Stomach (tissue), 9 donors: ENCODE data around the gene FOSL2. TPM values are rescaled to one million over a fixed set of nuclear protein-coding genes. Genes with fewer than 3 reads are reported as not detected.
A peak's percentile ranks its signal among the peaks of the same experiment; 100 is the strongest.

Experiments used
- DNase-seq, 2 donors: peaks; one replicate each; pipeline versions ENCODE4 v3.0.0 to v3.0.0-alpha.2; 2013 to 2019
- H3K27ac ChIP-seq, 5 donors: fragments of 200-600 bp in 4 of 5; sonication (generic) in 4 of 5; one replicate each; pipeline ENCODE4 v1.5.1; 2013 to 2019; ENCODE audit warnings: mild to moderate bottlenecking in 1 of 5, moderate library complexity in 1 of 5
- H3K27me3 ChIP-seq, 3 donors: fragments of 200-600 bp; sonication (generic); one replicate each; pipeline ENCODE4 v1.5.1; 2017 to 2019; ENCODE audit warnings: mixed run types in 1 of 3
- H3K36me3 ChIP-seq, 4 donors: fragments of 200-600 bp; sonication (generic); 1 replicate in 3 of 4; 2 replicates in 1 of 4; pipeline ENCODE4 v1.5.1; 2016 to 2019
- H3K4me1 ChIP-seq, 4 donors: fragments of 200-600 bp; sonication (generic); one replicate each; pipeline ENCODE4 v1.5.1; 2016 to 2019
- H3K4me3 ChIP-seq, 4 donors: fragments of 200-600 bp; sonication (generic) in 3 of 4; one replicate each; pipeline ENCODE4 v1.5.1; 2016 to 2019; ENCODE audit warnings: mild to moderate bottlenecking in 1 of 4
- H3K9me3 ChIP-seq, 4 donors: fragments of 200-600 bp; sonication (generic); one replicate each; pipeline ENCODE4 v1.5.1; 2016 to 2019
- EP300 ChIP-seq: sonication (generic); formaldehyde crosslinking; IDR thresholded peaks from one replicate; pipeline ENCODE4 v1.6.1; 2017; ENCODE audit warnings: antibody characterized with exemption
- POLR2A ChIP-seq, 4 donors: fragments of 450-650 bp; IDR thresholded peaks; one replicate each; pipeline ENCODE4 v1.6.1; 2016; ENCODE audit warnings: antibody characterized with exemption in 4 of 4, control low read depth in 2 of 4, mild to moderate bottlenecking in 1 of 4, moderate library complexity in 1 of 4
- POLR2AphosphoS5 ChIP-seq, 3 donors: sonication (generic); formaldehyde crosslinking; IDR thresholded peaks; one replicate each; pipeline ENCODE4 v1.6.1; 2016; ENCODE audit warnings: antibody characterized with exemption in 3 of 3
- WGBS, 5 donors: extraction: QIAGEN DNeasy Blood & Tissue Kit in 3 of 5; methylation state at CpG; one replicate each; pipeline versions ENCODE4 v1.1.5 to v1.1.7; 2013 to 2018; 5-methylcytosine and 5-hydroxymethylcytosine counted together
- intact Hi-C: fragments of 100-400 bp; cut with DNase I; formaldehyde crosslinking; loops from one replicate; pipeline ENCODE4 v1.15.1; 2023; ENCODE audit warnings: low total_unique reads
- polyA plus RNA-seq, 3 donors: library from polyadenylated mRNA; stranded (reverse); fragments of 200-250 nt; gene quantifications; one replicate each; pipeline ENCODE4 v1.2.3, GENCODE V29; 2013
- total RNA-seq, 5 donors: library from RNA; depleted of rRNA; stranded (reverse); fragments of >200 nt; gene quantifications; one replicate each; pipeline versions ENCODE4 v1.1.0 to v1.2.3, GENCODE V29; 2014 to 2016
- TF ChIP-seq, protein P1 (sequence below), 7 experiments: fragments of 450-650 bp in 4 of 7; fragments of 200-600 bp in 3 of 7; sonication (generic) in 3 of 7; IDR thresholded peaks; one replicate each; pipeline ENCODE4 v1.5.1; 2016 to 2019; ENCODE audit warnings: antibody characterized with exemption in 7 of 7, control low read depth in 2 of 7, mild to moderate bottlenecking in 1 of 7
- donor health status: healthy with polysubstance abuse.
- donor health status: Bipolar disorder and iron deficiency.
- donor health status: healthy.

FOSL2 gene
- total and polyA plus RNA-seq, 8 donors = 24.4 to 227 (median 71.2) TPM

DNA sequence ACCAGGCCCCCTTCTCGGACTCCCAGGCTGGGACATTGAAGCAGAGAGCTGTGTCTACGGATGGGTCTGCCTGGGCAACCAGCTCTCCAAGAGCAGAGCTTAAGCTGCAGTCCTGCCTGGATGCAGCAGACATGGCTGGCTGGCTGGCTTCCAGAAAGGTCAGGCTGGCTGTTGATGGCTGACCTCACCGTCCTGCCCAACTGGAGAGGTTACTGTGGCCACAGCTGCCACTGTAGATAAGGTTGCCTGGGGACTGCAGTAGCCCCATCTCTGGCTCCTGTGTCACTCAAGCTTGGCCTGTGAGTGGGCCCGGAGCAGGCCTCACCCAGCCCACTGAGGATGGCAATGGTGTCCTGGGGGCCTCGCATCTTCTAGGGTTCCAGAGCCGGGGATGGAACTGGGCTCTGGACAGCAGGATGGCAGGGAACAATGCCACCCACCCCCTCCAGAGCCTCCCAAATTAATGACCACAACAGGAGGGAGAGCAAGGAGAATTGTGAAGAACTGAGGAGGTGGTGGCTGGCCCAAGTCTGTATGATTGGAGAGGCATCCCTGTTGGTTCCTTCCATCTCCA is 37.0 kb upstream of the FOSL2 start:
- WGBS, 5 donors = 61 to 69% (median 67%) methylated on average over 6 of the region's 6 CpGs
- peak; percentile 82 to 92 for DNase-seq
- intact Hi-C loops = no loop called here

DNA sequence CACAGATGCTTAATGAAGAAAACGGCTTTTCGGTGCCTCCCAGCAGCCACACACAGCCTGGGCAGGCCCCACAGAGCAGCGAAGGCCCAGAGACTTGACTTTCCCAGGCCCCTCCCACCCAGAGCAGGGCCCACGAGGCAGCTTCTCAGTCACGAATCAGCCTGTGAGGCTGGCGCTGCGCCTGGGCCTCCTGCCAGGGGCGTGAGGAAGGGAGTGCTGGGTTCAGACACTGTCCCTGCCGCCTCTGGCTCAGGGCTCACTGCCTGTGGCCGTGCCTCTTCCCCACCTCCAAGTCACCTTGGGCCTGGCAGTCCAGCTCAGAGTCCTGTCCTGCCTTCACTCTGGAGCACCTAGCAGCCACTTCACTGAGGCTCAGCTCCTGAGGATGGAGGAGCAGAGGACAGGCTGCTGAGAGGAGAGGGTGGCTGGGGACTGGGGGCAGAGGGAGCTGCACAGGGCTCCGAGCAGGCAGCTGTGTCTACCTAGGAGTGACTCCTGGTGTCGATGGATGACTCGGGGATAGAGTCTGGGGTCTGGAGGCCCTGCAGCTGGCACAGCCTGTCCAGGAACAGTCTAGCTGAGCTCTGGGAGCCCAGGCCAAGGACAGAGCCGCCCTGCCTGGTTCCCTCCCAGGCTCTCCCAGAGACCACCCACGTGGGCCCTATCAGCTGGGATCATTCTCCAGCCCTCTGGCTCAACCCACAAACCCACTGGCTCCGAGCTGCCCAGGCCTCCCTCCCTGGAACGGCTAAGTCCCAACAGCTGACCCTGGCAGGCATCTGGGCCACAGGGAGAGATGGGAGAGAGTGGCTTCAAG is 36.4 kb upstream of the FOSL2 start:
- DNase-seq = peak; percentile 94 to 95

More for the DNA sequence above, 37.0 kb upstream of the FOSL2 start:
- H3K4me3 ChIP-seq = no peak overlapping the region
- no peaks in the 10 kb centered on the region for H3K27me3 ChIP-seq
- peak overlapping the region; percentile 69 to 87 (median 82) for H3K27ac ChIP-seq
- no peaks in the 10 kb centered on the region for H3K9me3 ChIP-seq
- H3K36me3 ChIP-seq = no peaks in the 10 kb centered on the region
- H3K4me1 ChIP-seq = peaks cover 37 to 47% (median 42%) of the 10 kb centered on the region in 4 donors
- TF ChIP-seq, protein P1, sequence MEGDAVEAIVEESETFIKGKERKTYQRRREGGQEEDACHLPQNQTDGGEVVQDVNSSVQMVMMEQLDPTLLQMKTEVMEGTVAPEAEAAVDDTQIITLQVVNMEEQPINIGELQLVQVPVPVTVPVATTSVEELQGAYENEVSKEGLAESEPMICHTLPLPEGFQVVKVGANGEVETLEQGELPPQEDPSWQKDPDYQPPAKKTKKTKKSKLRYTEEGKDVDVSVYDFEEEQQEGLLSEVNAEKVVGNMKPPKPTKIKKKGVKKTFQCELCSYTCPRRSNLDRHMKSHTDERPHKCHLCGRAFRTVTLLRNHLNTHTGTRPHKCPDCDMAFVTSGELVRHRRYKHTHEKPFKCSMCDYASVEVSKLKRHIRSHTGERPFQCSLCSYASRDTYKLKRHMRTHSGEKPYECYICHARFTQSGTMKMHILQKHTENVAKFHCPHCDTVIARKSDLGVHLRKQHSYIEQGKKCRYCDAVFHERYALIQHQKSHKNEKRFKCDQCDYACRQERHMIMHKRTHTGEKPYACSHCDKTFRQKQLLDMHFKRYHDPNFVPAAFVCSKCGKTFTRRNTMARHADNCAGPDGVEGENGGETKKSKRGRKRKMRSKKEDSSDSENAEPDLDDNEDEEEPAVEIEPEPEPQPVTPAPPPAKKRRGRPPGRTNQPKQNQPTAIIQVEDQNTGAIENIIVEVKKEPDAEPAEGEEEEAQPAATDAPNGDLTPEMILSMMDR (IDR thresholded peaks at IDR 0.05) = no peak
- TF ChIP-seq POLR2AphosphoS5 (IDR thresholded peaks at IDR 0.05) = peak in 1 of 3 donors; percentile 17

DNA sequence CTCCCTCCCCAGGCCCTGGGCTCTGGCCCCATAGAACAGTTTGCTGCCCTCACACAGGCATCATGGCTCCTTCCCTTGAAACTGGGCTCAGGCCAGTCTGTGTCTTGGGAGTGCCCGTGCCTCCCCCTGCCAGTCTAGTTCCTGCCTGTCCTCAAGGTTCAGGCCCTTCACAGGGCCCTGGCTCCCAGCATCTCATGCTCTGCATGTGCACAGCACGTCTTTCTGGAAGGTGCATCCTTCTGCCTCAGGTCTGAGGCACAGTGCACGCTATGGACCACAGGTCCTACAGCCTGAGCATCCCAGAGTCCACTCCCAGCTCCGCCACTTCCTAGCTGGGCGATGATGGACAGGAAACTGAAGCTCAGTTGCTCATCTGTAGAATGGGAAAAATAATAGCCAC is 35.6 kb upstream of the FOSL2 start:
- TF ChIP-seq POLR2AphosphoS5 (IDR thresholded peaks at IDR 0.05) = no peak
- no peak for TF ChIP-seq POLR2A (IDR thresholded peaks at IDR 0.05)
- TF ChIP-seq, protein P1 (IDR thresholded peaks at IDR 0.05) = no peak
- no peak for TF ChIP-seq EP300
- no peaks in the 10 kb centered on the region for H3K36me3 ChIP-seq
- H3K9me3 ChIP-seq = no peaks in the 10 kb centered on the region
- no peaks in the 10 kb centered on the region for H3K27me3 ChIP-seq
- intact Hi-C loops = no loop called here
- no peak for DNase-seq
- peak overlapping the region; percentile 33 to 87 (median 82) for H3K27ac ChIP-seq
- H3K4me3 ChIP-seq = no peak overlapping the region
- peaks cover 34 to 60% (median 48%) of the 10 kb centered on the region in 4 donors for H3K4me1 ChIP-seq
- 84 to 97% (median 93%) methylated on average over 5 of the region's 5 CpGs for WGBS, 5 donors

More for the DNA sequence above, 36.4 kb upstream of the FOSL2 start:
- TF ChIP-seq POLR2AphosphoS5 (IDR thresholded peaks at IDR 0.05) = peak; percentile 70 to 90 (median 78)
- TF ChIP-seq, protein P1 (IDR thresholded peaks at IDR 0.05) = no peak
- H3K27ac ChIP-seq = peak overlapping the region; percentile 69 to 87 (median 82)
- intact Hi-C loops = no loop called here
- no peaks in the 10 kb centered on the region for H3K27me3 ChIP-seq
- no peaks in the 10 kb centered on the region for H3K9me3 ChIP-seq
- H3K4me3 ChIP-seq = no peak overlapping the region
- no peaks in the 10 kb centered on the region for H3K36me3 ChIP-seq
- peaks cover 37 to 54% (median 47%) of the 10 kb centered on the region in 4 donors for H3K4me1 ChIP-seq
- WGBS, 5 donors = 20 to 41% (median 28%) methylated on average over 10 to 17 of the region's 17 CpGs

DNA sequence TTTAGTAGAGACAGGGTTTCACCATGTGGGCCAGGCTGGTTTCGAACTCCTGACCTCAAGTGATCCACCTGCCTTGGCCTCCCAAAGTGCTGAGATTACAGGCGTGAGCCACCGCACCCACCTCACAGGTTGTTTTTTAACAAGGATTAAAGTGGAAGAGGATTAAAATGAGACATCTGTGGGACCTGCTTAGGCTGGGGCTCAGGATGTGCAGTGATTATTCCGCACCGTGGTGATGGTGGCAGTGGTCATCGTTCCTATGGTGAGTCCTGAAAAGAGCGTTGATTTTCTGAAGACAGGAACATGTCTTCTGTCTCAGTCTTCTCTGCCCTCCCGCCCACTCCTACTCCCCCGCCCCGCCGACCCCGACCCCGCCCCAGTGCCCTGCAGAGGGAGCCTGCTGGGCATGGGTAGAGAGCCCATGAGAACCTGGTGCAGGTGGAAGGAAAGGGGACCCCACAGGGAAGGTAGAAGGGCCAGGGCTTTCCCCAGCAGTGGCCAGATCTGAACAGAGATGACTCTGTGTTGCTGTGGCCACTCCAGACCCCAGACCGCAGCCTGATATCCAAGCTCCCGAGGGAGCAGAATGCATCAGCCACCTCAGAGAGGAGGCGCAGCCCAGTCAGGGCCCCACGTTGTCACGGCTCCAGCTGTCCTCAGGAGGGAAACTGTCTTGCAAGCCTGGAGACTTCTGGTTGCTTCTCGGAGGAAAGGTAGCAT is 34.5 kb upstream of the FOSL2 start:
- Histone ChIP-seq H3K27ac (peak overlapping the region in 3 of 5 donors; percentile 73 to 81 (median 77)), H3K36me3 (no peaks in the 10 kb centered on the region), H3K4me3 (no peak overlapping the region), H3K4me1 (peaks cover 31 to 66% (median 48%) of the 10 kb centered on the region in 4 donors), H3K27me3 (no peaks in the 10 kb centered on the region), H3K9me3 (no peaks in the 10 kb centered on the region)
- DNase-seq = no peak
- WGBS, 5 donors = 77 to 89% (median 81%) methylated on average over 13 to 19 of the region's 19 CpGs
- TF ChIP-seq POLR2AphosphoS5 (IDR thresholded peaks at IDR 0.05) = no peak
- no peak for TF ChIP-seq EP300
- TF ChIP-seq POLR2A (IDR thresholded peaks at IDR 0.05) = no peak
- TF ChIP-seq, protein P1 (IDR thresholded peaks at IDR 0.05) = no peak
- intact Hi-C loops = no loop called here
